Mucosa of gallbladder (tissue), 1 donor: Measurements from ENCODE around the gene DHRS4L2. TPM values are rescaled to one million over a fixed set of nuclear protein-coding genes. Genes with fewer than 3 reads are reported as not detected.
"Not testable (repeated sequence)": the region's sequence is repeated elsewhere in the genome, so short reads cannot be mapped to it uniquely, and the experiment has no call there.

Source experiments
- DNase-seq: peaks from one replicate; pipeline ENCODE4 v3.0.0-alpha.2; 2020; ENCODE audit warnings: low spot score
- total RNA-seq: library from RNA; stranded (reverse); gene quantifications from one replicate; pipeline ENCODE4 v1.2.1, GENCODE V29; 2021
- donor health status: DM: no; HTN: no; CAD: no.

Gene DHRS4L2
- total RNA-seq, result 12.0 TPM

- peak; percentile 86 for DNase-seq
Measured at GRCh38 chr14:23988607-23989363, at the start of gene DHRS4L2. DHRS4L2 (plus strand) TSS chr14:23988929; CDS start chr14:23988948, 19 bp downstream.

GRCh38 chr14:23939607-23940326 is 49.0 kb upstream of the DHRS4L2 start:
- DNase-seq, result no peak

- DNase-seq, result no peak
Measured at GRCh38 chr14:23941230-23941629, 47.5 kb upstream of the DHRS4L2 start.

GRCh38 chr14:23941669-23942068 is 47.1 kb upstream of the DHRS4L2 start:
- DNase-seq, result no peak

- DNase-seq, result no peak
Measured at GRCh38 chr14:23942587-23942986, 46.1 kb upstream of the DHRS4L2 start.

- DNase-seq, result not testable (repeated sequence)
Measured at GRCh38 chr14:23949069-23949468, 39.7 kb upstream of the DHRS4L2 start.

GRCh38 chr14:23950411-23951135 is 38.2 kb upstream of the DHRS4L2 start:
- no peak for DNase-seq

- DNase-seq, result not testable (repeated sequence)
Measured at GRCh38 chr14:23951136-23951466, 37.6 kb upstream of the DHRS4L2 start.

- no peak for DNase-seq
Measured at GRCh38 chr14:23951590-23952201, 37.0 kb upstream of the DHRS4L2 start.

- not testable (repeated sequence) for DNase-seq
Measured at GRCh38 chr14:23953116-23953463, 35.6 kb upstream of the DHRS4L2 start.

- DNase-seq, result peak; percentile 83
Measured at GRCh38 chr14:23953464-23954278, 35.1 kb upstream of the DHRS4L2 start, which contains the start of gene DHRS4. DHRS4 (plus strand) TSS chr14:23953770; CDS start chr14:23953789, 19 bp downstream.

GRCh38 chr14:23954279-23954614 is 34.5 kb upstream of the DHRS4L2 start:
- not testable (repeated sequence) for DNase-seq

- DNase-seq, result not testable (repeated sequence)
Measured at GRCh38 chr14:23954965-23955364, 33.8 kb upstream of the DHRS4L2 start.

GRCh38 chr14:23955811-23956210 is 32.9 kb upstream of the DHRS4L2 start:
- DNase-seq, result not testable (repeated sequence)

GRCh38 chr14:23957913-23958569 is 30.7 kb upstream of the DHRS4L2 start:
- not testable (repeated sequence) for DNase-seq

GRCh38 chr14:23960899-23961298 is 27.8 kb upstream of the DHRS4L2 start:
- not testable (repeated sequence) for DNase-seq

GRCh38 chr14:23961704-23962103 is 27.0 kb upstream of the DHRS4L2 start:
- DNase-seq, result not testable (repeated sequence)

GRCh38 chr14:23969130-23969480 is 19.6 kb upstream of the DHRS4L2 start:
- not testable (repeated sequence) for DNase-seq

GRCh38 chr14:23969481-23970282 is 19.0 kb upstream of the DHRS4L2 start:
- DNase-seq, result peak; percentile 32

GRCh38 chr14:23970283-23970659 is 18.5 kb upstream of the DHRS4L2 start:
- not testable (repeated sequence) for DNase-seq
